Osteoblast (primary cell): ENCODE results near the gene ADAMTSL1. TPM values are rescaled to one million over a fixed set of nuclear protein-coding genes. Genes with fewer than 3 reads are reported as not detected.

Source experiments
- DNase-seq: peaks from one replicate; pipeline ENCODE4 v3.0.0; 2011; ENCODE audit warnings: low spot score, mixed read lengths; ENCODE audit not compliant: insufficient read length; ENCODE audit errors: missing footprints
- H2AFZ ChIP-seq: 2 replicates; pipeline ENCODE4 v1.6.0; 2011; ENCODE audit warnings: mild to moderate bottlenecking, low read length
- H3K27ac ChIP-seq: 2 replicates; pipeline ENCODE4 v1.5.1; 2011; ENCODE audit warnings: mild to moderate bottlenecking, low read depth, low read length, moderate library complexity
- H3K27me3 ChIP-seq: 2 replicates; pipeline ENCODE4 v1.6.0; 2012; ENCODE audit warnings: mild to moderate bottlenecking, control low read depth, inconsistent platforms, low read length, moderate library complexity; ENCODE audit not compliant: insufficient read depth
- H3K36me3 ChIP-seq: 2 replicates; pipeline ENCODE4 v1.5.1; 2011; ENCODE audit warnings: mild to moderate bottlenecking, low read length, control low read depth, moderate library complexity; ENCODE audit not compliant: insufficient read depth
- H3K4me1 ChIP-seq: 2 replicates; pipeline ENCODE4 v1.5.1; 2011; ENCODE audit warnings: mild to moderate bottlenecking, low read length, control low read depth, moderate library complexity; ENCODE audit not compliant: insufficient read depth
- H3K4me2 ChIP-seq: 2 replicates; pipeline ENCODE4 v1.6.0; 2011; ENCODE audit warnings: mild to moderate bottlenecking, low read length; ENCODE audit not compliant: insufficient read depth
- H3K4me3 ChIP-seq: fragments of 200-600 bp; sonication (generic); 3 replicates; pipeline ENCODE4 v1.5.1; 2012; ENCODE audit warnings: mild to moderate bottlenecking, low read length, inconsistent platforms; ENCODE audit not compliant: insufficient read depth
- H3K79me2 ChIP-seq: 2 replicates; pipeline ENCODE4 v1.6.0; 2012; ENCODE audit warnings: mild to moderate bottlenecking, low read length, control low read depth, inconsistent platforms; ENCODE audit not compliant: insufficient read depth
- H3K9me3 ChIP-seq: 2 replicates; pipeline ENCODE4 v1.5.1; 2011; ENCODE audit warnings: low read depth, low read length, control low read depth
- H4K20me1 ChIP-seq: 2 replicates; pipeline ENCODE4 v1.6.0; 2012; ENCODE audit warnings: mild to moderate bottlenecking, low read length, control low read depth; ENCODE audit not compliant: insufficient read depth
- total RNA-seq: library from RNA; depleted of rRNA; stranded (reverse); fragments of >200 nt; gene quantifications from 2 replicates; pipeline ENCODE4 v1.2.3, GENCODE V29; 2012
- TF ChIP-seq, protein P1 (sequence below): IDR thresholded peaks from 2 replicates; pipeline ENCODE4 v1.5.1; 2011; ENCODE audit warnings: mild to moderate bottlenecking, low read depth, low read length, moderate library complexity; ENCODE audit errors: extremely low read depth

ADAMTSL1 gene
- total RNA-seq, 1 donor: 54.3 TPM

GRCh38 chr9:18688581-18689565, 214.9 kb downstream of the ADAMTSL1 start:
- H3K4me2 ChIP-seq: no peak overlapping the region
- no peaks in the 10 kb centered on the region for H3K27me3 ChIP-seq
- H3K36me3 ChIP-seq: peaks cover 75% of the 10 kb centered on the region
- DNase-seq: no peak
- H3K27ac ChIP-seq: no peak overlapping the region
- H2AFZ ChIP-seq: no peak overlapping the region
- no peaks in the 10 kb centered on the region for H4K20me1 ChIP-seq
- TF ChIP-seq, protein P1, sequence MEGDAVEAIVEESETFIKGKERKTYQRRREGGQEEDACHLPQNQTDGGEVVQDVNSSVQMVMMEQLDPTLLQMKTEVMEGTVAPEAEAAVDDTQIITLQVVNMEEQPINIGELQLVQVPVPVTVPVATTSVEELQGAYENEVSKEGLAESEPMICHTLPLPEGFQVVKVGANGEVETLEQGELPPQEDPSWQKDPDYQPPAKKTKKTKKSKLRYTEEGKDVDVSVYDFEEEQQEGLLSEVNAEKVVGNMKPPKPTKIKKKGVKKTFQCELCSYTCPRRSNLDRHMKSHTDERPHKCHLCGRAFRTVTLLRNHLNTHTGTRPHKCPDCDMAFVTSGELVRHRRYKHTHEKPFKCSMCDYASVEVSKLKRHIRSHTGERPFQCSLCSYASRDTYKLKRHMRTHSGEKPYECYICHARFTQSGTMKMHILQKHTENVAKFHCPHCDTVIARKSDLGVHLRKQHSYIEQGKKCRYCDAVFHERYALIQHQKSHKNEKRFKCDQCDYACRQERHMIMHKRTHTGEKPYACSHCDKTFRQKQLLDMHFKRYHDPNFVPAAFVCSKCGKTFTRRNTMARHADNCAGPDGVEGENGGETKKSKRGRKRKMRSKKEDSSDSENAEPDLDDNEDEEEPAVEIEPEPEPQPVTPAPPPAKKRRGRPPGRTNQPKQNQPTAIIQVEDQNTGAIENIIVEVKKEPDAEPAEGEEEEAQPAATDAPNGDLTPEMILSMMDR: no peak
- H3K9me3 ChIP-seq: no peaks in the 10 kb centered on the region
- no peaks in the 10 kb centered on the region for H3K79me2 ChIP-seq
- no peak overlapping the region for H3K4me3 ChIP-seq
- H3K4me1 ChIP-seq: no peaks in the 10 kb centered on the region

GRCh38 chr9:18689921-18690320, 216.0 kb downstream of the ADAMTSL1 start:
- H3K9me3 ChIP-seq: peaks cover 1% of the 10 kb centered on the region
- H4K20me1 ChIP-seq: no peaks in the 10 kb centered on the region
- H3K36me3 ChIP-seq: peaks cover 77% of the 10 kb centered on the region
- no peaks in the 10 kb centered on the region for H3K27me3 ChIP-seq
- no peaks in the 10 kb centered on the region for H3K4me1 ChIP-seq
- no peak overlapping the region for H2AFZ ChIP-seq
- H3K4me2 ChIP-seq: no peak overlapping the region
- H3K27ac ChIP-seq: no peak overlapping the region
- no peaks in the 10 kb centered on the region for H3K79me2 ChIP-seq
- TF ChIP-seq, protein P1: no peak
- no peak for DNase-seq
- no peak overlapping the region for H3K4me3 ChIP-seq

- Histone ChIP-seq H3K4me2 (no peak overlapping the region), H3K79me2 (no peaks in the 10 kb centered on the region), H2AFZ (no peak overlapping the region), H3K36me3 (peaks cover 73% of the 10 kb centered on the region), H3K9me3 (peaks cover 2% of the 10 kb centered on the region), H3K4me3 (no peak overlapping the region), H3K27me3 (no peaks in the 10 kb centered on the region), H3K4me1 (no peaks in the 10 kb centered on the region), H3K27ac (no peak overlapping the region), H4K20me1 (no peaks in the 10 kb centered on the region)
- DNase-seq: peak; percentile 17
- TF ChIP-seq, protein P1: no peak
Observed at GRCh38 chr9:18692268-18692667, 218.3 kb downstream of the ADAMTSL1 start.

DNA sequence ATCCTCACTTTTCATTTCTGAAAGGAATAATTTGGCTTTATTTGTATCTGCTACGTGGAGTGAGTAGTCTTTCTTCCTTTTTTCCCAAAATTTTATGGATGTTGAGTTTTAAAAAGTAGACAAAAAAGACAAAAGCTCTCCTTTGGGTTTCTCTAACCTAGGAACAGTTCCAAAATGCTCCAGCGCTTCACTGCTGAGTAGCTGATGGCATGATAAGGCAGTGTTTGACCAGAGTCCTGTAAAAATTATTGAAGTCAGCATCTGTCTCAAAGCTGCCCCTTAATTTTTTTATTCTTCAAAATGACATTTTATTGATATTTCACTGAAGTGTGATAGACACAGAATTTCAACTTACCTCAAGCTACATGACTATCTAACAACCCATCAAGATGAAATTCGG, 219.0 kb downstream of the ADAMTSL1 start:
- Histone ChIP-seq H3K4me3 (no peak overlapping the region), H2AFZ (no peak overlapping the region), H4K20me1 (no peaks in the 10 kb centered on the region), H3K79me2 (no peaks in the 10 kb centered on the region), H3K27ac (no peak overlapping the region), H3K36me3 (peaks cover 74% of the 10 kb centered on the region), H3K9me3 (peaks cover 2% of the 10 kb centered on the region), H3K4me2 (no peak overlapping the region), H3K27me3 (no peaks in the 10 kb centered on the region), H3K4me1 (no peaks in the 10 kb centered on the region)
- DNase-seq: no peak
- TF ChIP-seq, protein P1: no peak
